ENCODE measurements around the gene ADH4. TPM values are rescaled to one million over a fixed set of nuclear protein-coding genes. Genes with fewer than 3 reads are reported as not detected.
"Not testable (repeated sequence)": the region's sequence is repeated elsewhere in the genome, so short reads cannot be mapped to it uniquely, and the experiment has no call there.

The ADH4 gene
- total RNA-seq = not detected
- not detected for polyA plus RNA-seq

- H3K4me3 Mint-ChIP-seq = no peak within 1 kb of the TSS
- DNase-seq = no peak
- no peak within 1 kb of the TSS for H3K4me3 ChIP-seq (ENCODE audit: low read length)
- H3K9me3 ChIP-seq (ENCODE audit: low read length) = no peaks in the 10 kb centered on the region
- no peaks in the 10 kb centered on the region for H3K36me3 Mint-ChIP-seq
- ChIA-PET POLR2A (no interaction called here), CTCF (interaction anchor here (1.2 kb wide), 1 partner anchor 8 kb away, joined by 3 read pairs; no protein-coding TSS in a partner anchor)
- H3K9me3 Mint-ChIP-seq = no peaks in the 10 kb centered on the region
- H3K27ac Mint-ChIP-seq = peak within 1 kb of the TSS in 1 of 8 donors; percentile 20
- H3K27me3 Mint-ChIP-seq = no peaks in the 10 kb centered on the region
- H3K4me1 Mint-ChIP-seq = no peaks in the 10 kb centered on the region
- no peaks in the 10 kb centered on the region for H3K4me1 ChIP-seq (ENCODE audit: insufficient read depth, low read length)
- no peaks in the 10 kb centered on the region for H3K36me3 ChIP-seq (ENCODE audit: insufficient read depth, low read length)
- no peaks in the 10 kb centered on the region for H3K27me3 ChIP-seq (ENCODE audit: insufficient read depth, low read length, poor library complexity, severe bottlenecking)
- no peak within 1 kb of the TSS for H3K27ac ChIP-seq (ENCODE audit: low read depth, low read length)
Observed at GRCh38 chr4:99144070-99144469, at the start of gene ADH4. Gene ADH4, minus strand, starts transcription at chr4:99144297. Its CDS starts 75 bp downstream, at chr4:99144222.

GRCh38 chr4:99190336-99190735 lies 46.2 kb upstream of the ADH4 start:
- Histone ChIP-seq H3K4me3 (ENCODE audit: low read length) (no peak overlapping the region), H3K4me1 (ENCODE audit: insufficient read depth, low read length) (no peaks in the 10 kb centered on the region), H3K27me3 (ENCODE audit: insufficient read depth, low read length, poor library complexity, severe bottlenecking) (no peaks in the 10 kb centered on the region), H3K27ac (ENCODE audit: low read depth, low read length) (no peak overlapping the region), H3K36me3 (ENCODE audit: insufficient read depth, low read length) (no peaks in the 10 kb centered on the region), H3K9me3 (ENCODE audit: low read length) (no peaks in the 10 kb centered on the region)
- no peak overlapping the region for H3K27ac Mint-ChIP-seq
- H3K27me3 Mint-ChIP-seq = peaks cover 0 to 2% of the 10 kb centered on the region in 2 donors
- peaks cover 33 to 48% (median 35%) of the 10 kb centered on the region in 5 donors for H3K9me3 Mint-ChIP-seq
- ChIA-PET CTCF (no interaction called here), POLR2A (no interaction called here)
- no peaks in the 10 kb centered on the region for H3K4me1 Mint-ChIP-seq
- no peak overlapping the region for H3K4me3 Mint-ChIP-seq
- peaks cover 0 to 34% (median 3%) of the 10 kb centered on the region in 3 donors for H3K36me3 Mint-ChIP-seq
- DNase-seq = no peak

- H3K4me3 ChIP-seq (ENCODE audit: low read length); H3K4me1 ChIP-seq (ENCODE audit: insufficient read depth, low read length); DNase-seq; H3K27me3 ChIP-seq (ENCODE audit: insufficient read depth, low read length, poor library complexity, severe bottlenecking); H3K36me3 ChIP-seq (ENCODE audit: insufficient read depth, low read length); CTCF ChIA-PET; H3K4me1 Mint-ChIP-seq; H3K9me3 ChIP-seq (ENCODE audit: low read length); H3K27me3 Mint-ChIP-seq; H3K27ac Mint-ChIP-seq; H3K27ac ChIP-seq (ENCODE audit: low read depth, low read length); POLR2A ChIA-PET; H3K4me3 Mint-ChIP-seq: not testable (repeated sequence)
- H3K9me3 Mint-ChIP-seq = peaks cover 33 to 49% (median 36%) of the 10 kb centered on the region in 5 donors
- peaks cover 0 to 38% (median 3%) of the 10 kb centered on the region in 3 donors for H3K36me3 Mint-ChIP-seq
Observed at GRCh38 chr4:99189900-99190299, 45.8 kb upstream of the ADH4 start.

GRCh38 chr4:99186029-99186428 lies 41.9 kb upstream of the ADH4 start:
- Mint-ChIP-seq H3K36me3 (peaks cover 0 to 38% (median 1%) of the 10 kb centered on the region in 3 donors), H3K4me3 (no peak overlapping the region), H3K27ac (no peak overlapping the region), H3K9me3 (peaks cover 27 to 44% (median 31%) of the 10 kb centered on the region in 5 donors), H3K4me1 (no peaks in the 10 kb centered on the region), H3K27me3 (peaks cover 2 to 9% of the 10 kb centered on the region in 2 donors)
- H3K27ac ChIP-seq (ENCODE audit: low read depth, low read length) = no peak overlapping the region
- no peak overlapping the region for H3K4me3 ChIP-seq (ENCODE audit: low read length)
- no peaks in the 10 kb centered on the region for H3K36me3 ChIP-seq (ENCODE audit: insufficient read depth, low read length)
- no peaks in the 10 kb centered on the region for H3K9me3 ChIP-seq (ENCODE audit: low read length)
- no peaks in the 10 kb centered on the region for H3K4me1 ChIP-seq (ENCODE audit: insufficient read depth, low read length)
- DNase-seq = no peak
- CTCF ChIA-PET = no interaction called here
- POLR2A ChIA-PET = no interaction called here
- H3K27me3 ChIP-seq (ENCODE audit: insufficient read depth, low read length, poor library complexity, severe bottlenecking) = no peaks in the 10 kb centered on the region

- H3K9me3 ChIP-seq (ENCODE audit: low read length) = no peaks in the 10 kb centered on the region
- no peak overlapping the region for H3K4me3 ChIP-seq (ENCODE audit: low read length)
- no peaks in the 10 kb centered on the region for H3K36me3 ChIP-seq (ENCODE audit: insufficient read depth, low read length)
- no peaks in the 10 kb centered on the region for H3K27me3 ChIP-seq (ENCODE audit: insufficient read depth, low read length, poor library complexity, severe bottlenecking)
- ChIA-PET POLR2A (no interaction called here), CTCF (no interaction called here)
- Mint-ChIP-seq H3K36me3 (peaks cover 0 to 38% (median 1%) of the 10 kb centered on the region in 3 donors), H3K4me1 (no peaks in the 10 kb centered on the region), H3K27me3 (peaks cover 0 to 9% of the 10 kb centered on the region in 2 donors), H3K9me3 (peaks cover 23 to 39% (median 28%) of the 10 kb centered on the region in 5 donors), H3K27ac (no peak overlapping the region), H3K4me3 (no peak overlapping the region)
- no peaks in the 10 kb centered on the region for H3K4me1 ChIP-seq (ENCODE audit: insufficient read depth, low read length)
- H3K27ac ChIP-seq (ENCODE audit: low read depth, low read length) = no peak overlapping the region
- DNase-seq = no peak
Observed at GRCh38 chr4:99185581-99185980, 41.5 kb upstream of the ADH4 start.

- ChIA-PET POLR2A (no interaction called here), CTCF (no interaction called here)
- Mint-ChIP-seq H3K36me3 (peaks cover 1 to 24% (median 3%) of the 10 kb centered on the region in 3 donors), H3K9me3 (peaks cover 17 to 25% (median 24%) of the 10 kb centered on the region in 5 donors), H3K4me3 (no peak overlapping the region), H3K27ac (no peak overlapping the region), H3K4me1 (no peaks in the 10 kb centered on the region), H3K27me3 (peaks cover 2 to 19% of the 10 kb centered on the region in 2 donors)
- H3K27ac ChIP-seq (ENCODE audit: low read depth, low read length) = no peak overlapping the region
- H3K9me3 ChIP-seq (ENCODE audit: low read length) = no peaks in the 10 kb centered on the region
- H3K36me3 ChIP-seq (ENCODE audit: insufficient read depth, low read length) = no peaks in the 10 kb centered on the region
- DNase-seq = no peak
- H3K27me3 ChIP-seq (ENCODE audit: insufficient read depth, low read length, poor library complexity, severe bottlenecking) = no peaks in the 10 kb centered on the region
- H3K4me1 ChIP-seq (ENCODE audit: insufficient read depth, low read length) = no peaks in the 10 kb centered on the region
- no peak overlapping the region for H3K4me3 ChIP-seq (ENCODE audit: low read length)
Observed at GRCh38 chr4:99180382-99181070, 36.4 kb upstream of the ADH4 start.

GRCh38 chr4:99179626-99180025 lies 35.5 kb upstream of the ADH4 start:
- Mint-ChIP-seq H3K27me3 (peaks cover 2 to 21% of the 10 kb centered on the region in 2 donors), H3K9me3 (peaks cover 16 to 24% (median 18%) of the 10 kb centered on the region in 5 donors), H3K27ac (no peak overlapping the region), H3K36me3 (peaks cover 1 to 22% (median 3%) of the 10 kb centered on the region in 3 donors), H3K4me3 (no peak overlapping the region), H3K4me1 (no peaks in the 10 kb centered on the region)
- H3K4me1 ChIP-seq (ENCODE audit: insufficient read depth, low read length) = no peaks in the 10 kb centered on the region
- H3K4me3 ChIP-seq (ENCODE audit: low read length) = no peak overlapping the region
- no peak for DNase-seq
- CTCF ChIA-PET = no interaction called here
- no peaks in the 10 kb centered on the region for H3K9me3 ChIP-seq (ENCODE audit: low read length)
- H3K27me3 ChIP-seq (ENCODE audit: insufficient read depth, low read length, poor library complexity, severe bottlenecking) = no peaks in the 10 kb centered on the region
- no peak overlapping the region for H3K27ac ChIP-seq (ENCODE audit: low read depth, low read length)
- POLR2A ChIA-PET = no interaction called here
- no peaks in the 10 kb centered on the region for H3K36me3 ChIP-seq (ENCODE audit: insufficient read depth, low read length)

- Histone ChIP-seq H3K27me3 (ENCODE audit: insufficient read depth, low read length, poor library complexity, severe bottlenecking) (no peaks in the 10 kb centered on the region), H3K36me3 (ENCODE audit: insufficient read depth, low read length) (no peaks in the 10 kb centered on the region), H3K9me3 (ENCODE audit: low read length) (no peaks in the 10 kb centered on the region), H3K27ac (ENCODE audit: low read depth, low read length) (no peak overlapping the region), H3K4me1 (ENCODE audit: insufficient read depth, low read length) (no peaks in the 10 kb centered on the region), H3K4me3 (ENCODE audit: low read length) (no peak overlapping the region)
- H3K4me1 Mint-ChIP-seq = no peaks in the 10 kb centered on the region
- peaks cover 2 to 24% of the 10 kb centered on the region in 2 donors for H3K27me3 Mint-ChIP-seq
- peaks cover 1 to 21% (median 3%) of the 10 kb centered on the region in 3 donors for H3K36me3 Mint-ChIP-seq
- ChIA-PET POLR2A (no interaction called here), CTCF (no interaction called here)
- no peak overlapping the region for H3K27ac Mint-ChIP-seq
- H3K4me3 Mint-ChIP-seq = no peak overlapping the region
- DNase-seq = no peak
- H3K9me3 Mint-ChIP-seq = peaks cover 16 to 24% (median 17%) of the 10 kb centered on the region in 5 donors
Observed at GRCh38 chr4:99179178-99179577, 35.1 kb upstream of the ADH4 start.

Measured in CD8-positive, alpha-beta memory T cell (primary cell).